HepG2 (cell line): ENCODE results near the gene PPA1. TPM values are rescaled to one million over a fixed set of nuclear protein-coding genes. Genes with fewer than 3 reads are reported as not detected.

Experiments
- CENPX ChIP-seq: sonication (generic); formaldehyde crosslinking; IDR thresholded peaks from 2 replicates; pipeline ENCODE4 v1.9.0; 2021; ENCODE audit warnings: mild to moderate bottlenecking, missing genetic modification reagents, moderate library complexity
- DNMT1 ChIP-seq: sonication (generic); formaldehyde crosslinking; IDR thresholded peaks from 2 replicates; pipeline ENCODE4 v1.5.1; 2020; ENCODE audit warnings: mild to moderate bottlenecking, missing genetic modification reagents
- EHMT2 ChIP-seq: fragments of 200-600 bp; sonication (generic); IDR thresholded peaks from 2 replicates; pipeline ENCODE4 v1.7.0; 2017; ENCODE audit warnings: antibody characterized with exemption, low read depth, low read length, borderline replicate concordance
- EP300 ChIP-seq, 3 experiments: sonication (generic) in 1 of 3; formaldehyde crosslinking in 1 of 3; IDR thresholded peaks; 2 replicates each; pipeline versions ENCODE4 v1.5.1 to v1.6.1; 2011 to 2020; ENCODE audit warnings: low read depth in 2 of 3, low read length in 2 of 3, borderline replicate concordance in 1 of 3, improper control_type of control experiment in 1 of 3, mild to moderate bottlenecking in 1 of 3, missing genetic modification reagents in 1 of 3, moderate library complexity in 1 of 3
- FOXJ3 ChIP-seq: sonication (generic); formaldehyde crosslinking; IDR thresholded peaks from 2 replicates; pipeline ENCODE4 v1.4.0; 2020; ENCODE audit warnings: missing genetic modification reagents, mild to moderate bottlenecking, borderline replicate concordance
- GABPA ChIP-seq, 2 experiments: IDR thresholded peaks; 2 replicates each; pipeline ENCODE4 v1.6.1; 2011 to 2016; ENCODE audit warnings: low read depth in 2 of 2, low read length in 1 of 2, missing biosample characterization in 1 of 2, missing genetic modification characterization in 1 of 2
- GZF1 ChIP-seq: sonication (generic); formaldehyde crosslinking; IDR thresholded peaks from 2 replicates; pipeline ENCODE4 v1.5.1; 2020; ENCODE audit warnings: mild to moderate bottlenecking, missing genetic modification reagents
- HMG20B ChIP-seq: conservative IDR thresholded peaks from 2 replicates; pipeline ENCODE4 v1.6.1; 2016; ENCODE audit warnings: missing genetic modification reagents, missing compliant biosample characterization
- MZF1 ChIP-seq: sonication (generic); formaldehyde crosslinking; IDR thresholded peaks from 2 replicates; pipeline ENCODE4 v1.8.1; 2023; ENCODE audit warnings: mild to moderate bottlenecking, missing genetic modification reagents, borderline replicate concordance
- PCBP1 ChIP-seq: fragments of 200-400 bp; formaldehyde crosslinking; IDR thresholded peaks from 2 replicates; pipeline ENCODE4 v1.6.1; 2017; ENCODE audit warnings: mild to moderate bottlenecking, low read depth, low read length, borderline replicate concordance
- SMAD9 ChIP-seq: sonication (generic); formaldehyde crosslinking; IDR thresholded peaks from 2 replicates; pipeline ENCODE4 v1.5.1; 2020; ENCODE audit warnings: mild to moderate bottlenecking, missing genetic modification reagents
- SMARCE1 ChIP-seq: fragments of 450-650 bp; IDR thresholded peaks from 2 replicates; pipeline ENCODE4 v1.6.1; 2017; ENCODE audit warnings: borderline replicate concordance
- TRIM24 ChIP-seq: sonication (generic); formaldehyde crosslinking; IDR thresholded peaks from 2 replicates; pipeline ENCODE4 v1.8.0; 2022; ENCODE audit warnings: mild to moderate bottlenecking, missing genetic modification reagents
- ZNF160 ChIP-seq: sonication (generic); formaldehyde crosslinking; IDR thresholded peaks from 2 replicates; pipeline ENCODE4 v1.8.0; 2022; ENCODE audit warnings: mild to moderate bottlenecking, inconsistent platforms, missing genetic modification reagents
- ZNF232 ChIP-seq: sonication (generic); formaldehyde crosslinking; IDR thresholded peaks from 2 replicates; pipeline ENCODE4 v1.4.0; 2020; ENCODE audit warnings: missing genetic modification reagents, borderline replicate concordance
- ZNF605 ChIP-seq: sonication (generic); formaldehyde crosslinking; IDR thresholded peaks from 2 replicates; pipeline ENCODE4 v1.8.0; 2022; ENCODE audit warnings: mild to moderate bottlenecking, missing genetic modification reagents
- ZNF607 ChIP-seq: sonication (generic); formaldehyde crosslinking; IDR thresholded peaks from 2 replicates; pipeline ENCODE4 v1.5.1; 2020; ENCODE audit warnings: missing genetic modification reagents, mild to moderate bottlenecking, borderline replicate concordance
- ZNF672 ChIP-seq: sonication (generic); formaldehyde crosslinking; IDR thresholded peaks from 2 replicates; pipeline ENCODE4 v1.8.1; 2022; ENCODE audit warnings: missing genetic modification reagents
- ZNF772 ChIP-seq: sonication (generic); formaldehyde crosslinking; IDR thresholded peaks from 2 replicates; pipeline ENCODE4 v1.5.0; 2020; ENCODE audit warnings: mild to moderate bottlenecking, missing genetic modification reagents
- ZNF781 ChIP-seq: sonication (generic); formaldehyde crosslinking; IDR thresholded peaks from 2 replicates; pipeline ENCODE4 v1.5.1; 2020; ENCODE audit warnings: borderline replicate concordance, mild to moderate bottlenecking, missing genetic modification reagents; ENCODE audit errors: not compliant biosample characterization
- ZNF788 ChIP-seq: sonication (generic); formaldehyde crosslinking; IDR thresholded peaks from 2 replicates; pipeline ENCODE4 v1.5.0; 2020; ENCODE audit warnings: mild to moderate bottlenecking, missing genetic modification reagents, borderline replicate concordance
- ZSCAN20 ChIP-seq: sonication (generic); formaldehyde crosslinking; IDR thresholded peaks from 2 replicates; pipeline ENCODE4 v1.4.0; 2020; ENCODE audit warnings: missing genetic modification reagents, mild to moderate bottlenecking, borderline replicate concordance
- polyA plus RNA-seq, 8 experiments: library from polyadenylated mRNA; depleted of rRNA in 3 of 8; stranded (reverse) in 7 of 8; unstranded in 1 of 8; fragments of >200 nt; fragmentation: Illumina TruSeq in 4 of 8; extraction: Trizol in 4 of 8; gene quantifications; 2 replicates each; pipeline versions ENCODE4 v1.2.1 to v1.2.3, GENCODE V29; 2011 to 2016; ENCODE audit warnings: low read depth in 4 of 8, missing spikeins in 1 of 8, mixed read lengths in 1 of 8; ENCODE audit not compliant: insufficient read depth in 1 of 8
- total RNA-seq, 5 experiments: library from RNA; depleted of rRNA; stranded (reverse); fragments of >200 nt; fragmentation: Illumina TruSeq; extraction: Trizol; gene quantifications; 2 replicates each; pipeline ENCODE4 v1.2.3, GENCODE V29; 2016; ENCODE audit warnings: low read depth in 1 of 5
- TF ChIP-seq, protein P1 (sequence below): sonication (generic); formaldehyde crosslinking; IDR thresholded peaks from 2 replicates; pipeline ENCODE4 v1.4.0; 2020; ENCODE audit warnings: low read depth, mild to moderate bottlenecking, missing genetic modification reagents
- TF ChIP-seq, protein P2 (sequence below): sonication (generic); formaldehyde crosslinking; IDR thresholded peaks from 2 replicates; pipeline ENCODE4 v1.5.0; 2020; ENCODE audit warnings: missing genetic modification reagents, mild to moderate bottlenecking, borderline replicate concordance
- TF ChIP-seq, protein P3 (sequence below): sonication (generic); formaldehyde crosslinking; IDR thresholded peaks from 2 replicates; pipeline ENCODE4 v1.8.0; 2022; ENCODE audit warnings: mild to moderate bottlenecking, missing genetic modification reagents, moderate library complexity
- TF ChIP-seq, protein P4 (sequence below): sonication (generic); formaldehyde crosslinking; IDR thresholded peaks from 2 replicates; pipeline ENCODE4 v1.4.0; 2020; ENCODE audit warnings: missing genetic modification reagents

Gene PPA1
- total and polyA plus RNA-seq, 2 of the 13 experiments (the other 11 are each of a cell fraction or from before 2014, with no cell fraction given), result 136 to 250 TPM

DNA sequence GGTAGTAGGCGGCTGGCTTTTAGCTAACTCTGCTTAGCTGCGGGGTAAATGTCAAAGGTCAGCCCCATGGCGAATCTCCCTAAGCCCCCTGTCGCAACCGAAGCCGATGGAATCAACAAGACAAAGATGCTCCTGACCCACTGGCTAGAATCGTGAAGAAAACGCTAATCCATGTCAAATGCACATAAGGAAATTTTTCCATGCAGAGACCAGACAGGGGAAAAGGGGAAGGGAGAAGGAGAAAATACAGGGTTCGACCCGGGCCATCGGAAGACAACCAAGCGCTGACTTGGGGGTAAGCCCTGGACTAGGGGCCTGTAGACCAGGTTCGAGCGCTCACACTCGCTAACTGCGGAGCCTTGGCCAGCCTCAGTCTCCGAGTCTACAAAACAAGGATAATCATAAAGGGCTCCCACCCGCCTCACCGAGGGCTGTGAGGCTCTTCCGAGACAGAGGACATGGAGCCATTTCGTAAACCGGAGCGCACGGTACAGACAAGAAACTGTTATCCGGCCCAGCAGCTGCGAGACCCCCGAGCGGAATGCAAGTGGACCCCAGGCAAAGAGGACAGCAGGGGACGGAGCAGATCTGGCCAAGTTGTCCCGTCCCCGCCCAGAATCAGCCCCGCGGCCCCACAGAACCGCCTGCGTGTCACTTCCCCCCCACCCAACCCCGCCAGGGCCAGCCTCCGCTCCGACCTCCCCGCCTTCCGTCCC lies 63.4 kb downstream of the PPA1 start (continued):
- TF ChIP-seq, protein P1, sequence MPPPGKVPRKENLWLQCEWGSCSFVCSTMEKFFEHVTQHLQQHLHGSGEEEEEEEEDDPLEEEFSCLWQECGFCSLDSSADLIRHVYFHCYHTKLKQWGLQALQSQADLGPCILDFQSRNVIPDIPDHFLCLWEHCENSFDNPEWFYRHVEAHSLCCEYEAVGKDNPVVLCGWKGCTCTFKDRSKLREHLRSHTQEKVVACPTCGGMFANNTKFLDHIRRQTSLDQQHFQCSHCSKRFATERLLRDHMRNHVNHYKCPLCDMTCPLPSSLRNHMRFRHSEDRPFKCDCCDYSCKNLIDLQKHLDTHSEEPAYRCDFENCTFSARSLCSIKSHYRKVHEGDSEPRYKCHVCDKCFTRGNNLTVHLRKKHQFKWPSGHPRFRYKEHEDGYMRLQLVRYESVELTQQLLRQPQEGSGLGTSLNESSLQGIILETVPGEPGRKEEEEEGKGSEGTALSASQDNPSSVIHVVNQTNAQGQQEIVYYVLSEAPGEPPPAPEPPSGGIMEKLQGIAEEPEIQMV, result no peak
- TF ChIP-seq, protein P2, sequence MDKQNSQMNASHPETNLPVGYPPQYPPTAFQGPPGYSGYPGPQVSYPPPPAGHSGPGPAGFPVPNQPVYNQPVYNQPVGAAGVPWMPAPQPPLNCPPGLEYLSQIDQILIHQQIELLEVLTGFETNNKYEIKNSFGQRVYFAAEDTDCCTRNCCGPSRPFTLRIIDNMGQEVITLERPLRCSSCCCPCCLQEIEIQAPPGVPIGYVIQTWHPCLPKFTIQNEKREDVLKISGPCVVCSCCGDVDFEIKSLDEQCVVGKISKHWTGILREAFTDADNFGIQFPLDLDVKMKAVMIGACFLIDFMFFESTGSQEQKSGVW, result no peak
- TF ChIP-seq, protein P3, sequence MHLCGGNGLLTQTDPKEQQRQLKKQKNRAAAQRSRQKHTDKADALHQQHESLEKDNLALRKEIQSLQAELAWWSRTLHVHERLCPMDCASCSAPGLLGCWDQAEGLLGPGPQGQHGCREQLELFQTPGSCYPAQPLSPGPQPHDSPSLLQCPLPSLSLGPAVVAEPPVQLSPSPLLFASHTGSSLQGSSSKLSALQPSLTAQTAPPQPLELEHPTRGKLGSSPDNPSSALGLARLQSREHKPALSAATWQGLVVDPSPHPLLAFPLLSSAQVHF, result peak; percentile 1; the same call in 1 of the 2 replicates
- TF ChIP-seq ZNF781 (CRISPR knock-in tag) (no peak), GZF1 (no peak), HMG20B (CRISPR knock-in tag) (no peak), ZSCAN20 (CRISPR knock-in tag) (0 out of 2 replicates have a peak, but pooled peaks have one; percentile 54), MZF1 (no peak), EP300 (IDR thresholded peaks at IDR 0.05; ENCODE audit: low read depth in 2 of 2, low read length in 2 of 2) (no peak), EP300 (CRISPR knock-in tag; IDR thresholded peaks at IDR 0.05; ENCODE audit: borderline replicate concordance) (no peak), CENPX (CRISPR knock-in tag) (no peak), ZNF605 (CRISPR knock-in tag) (no peak), GABPA (IDR thresholded peaks at IDR 0.05; ENCODE audit: low read depth, low read length) (no peak), GABPA (CRISPR knock-in tag; IDR thresholded peaks at IDR 0.05; ENCODE audit: low read depth) (peak; percentile 2; the same call in 1 of the 2 replicates), SMAD9 (CRISPR knock-in tag) (no peak), ZNF607 (no peak), ZNF788 (CRISPR knock-in tag) (no peak), ZNF672 (no peak), ZNF772 (CRISPR knock-in tag) (no peak), EHMT2 (no peak), ZNF232 (CRISPR knock-in tag) (peak; percentile 54; the same call in 1 of the 2 replicates), SMARCE1 (no peak), FOXJ3 (CRISPR knock-in tag) (0 out of 2 replicates have a peak, but pooled peaks have one; percentile 40), TRIM24 (CRISPR knock-in tag) (no peak), DNMT1 (no peak), PCBP1 (no peak), ZNF160 (no peak)
- TF ChIP-seq, protein P4, sequence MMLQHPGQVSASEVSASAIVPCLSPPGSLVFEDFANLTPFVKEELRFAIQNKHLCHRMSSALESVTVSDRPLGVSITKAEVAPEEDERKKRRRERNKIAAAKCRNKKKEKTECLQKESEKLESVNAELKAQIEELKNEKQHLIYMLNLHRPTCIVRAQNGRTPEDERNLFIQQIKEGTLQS (CRISPR knock-in tag), result no peak
